Hepatocyte (in vitro differentiated cells): Measurements from ENCODE around the gene KIFC3. TPM values are rescaled to one million over a fixed set of nuclear protein-coding genes. Genes with fewer than 3 reads are reported as not detected.
"Not testable (repeated sequence)": the region's sequence is repeated elsewhere in the genome, so short reads cannot be mapped to it uniquely, and the experiment has no call there.

Experiments
- DNase-seq: peaks from one replicate; pipeline ENCODE4 v3.0.0-alpha.2; 2016; ENCODE audit warnings: low spot score
- H2AFZ ChIP-seq: fragments of 200-600 bp; sonication (generic); 2 replicates; pipeline ENCODE4 v1.6.0; 2016; ENCODE audit warnings: antibody characterized with exemption, mild to moderate bottlenecking
- H3K27ac ChIP-seq: fragments of 200-600 bp; sonication (generic); 2 replicates; pipeline ENCODE4 v1.5.1; 2016; ENCODE audit warnings: mild to moderate bottlenecking
- H3K27me3 ChIP-seq: fragments of 200-600 bp; sonication (generic); 2 replicates; pipeline ENCODE4 v1.6.1; 2016
- H3K36me3 ChIP-seq: fragments of 200-600 bp; sonication (generic); replicated peaks from 2 replicates; pipeline ENCODE4 v1.5.1; 2016; ENCODE audit warnings: low read depth; ENCODE audit not compliant: insufficient read depth
- H3K4me1 ChIP-seq: fragments of 200-600 bp; sonication (generic); 2 replicates; pipeline ENCODE4 v1.5.1; 2016; ENCODE audit warnings: mild to moderate bottlenecking, moderate library complexity; ENCODE audit not compliant: insufficient read depth
- H3K4me2 ChIP-seq: fragments of 200-600 bp; sonication (generic); 2 replicates; pipeline ENCODE4 v1.6.0; 2016
- H3K4me3 ChIP-seq: fragments of 200-600 bp; sonication (generic); 2 replicates; pipeline ENCODE4 v1.5.1; 2016; ENCODE audit warnings: mild to moderate bottlenecking
- H3K79me2 ChIP-seq: fragments of 200-600 bp; sonication (generic); 2 replicates; pipeline ENCODE4 v1.6.0; 2017; ENCODE audit warnings: mild to moderate bottlenecking
- H3K9me2 ChIP-seq: fragments of 200-600 bp; sonication (generic); replicated peaks from 2 replicates; pipeline ENCODE4 v1.6.0; 2017; ENCODE audit warnings: mild to moderate bottlenecking; ENCODE audit not compliant: insufficient read depth
- H3K9me3 ChIP-seq: fragments of 200-600 bp; sonication (generic); 2 replicates; pipeline ENCODE4 v1.5.1; 2016; ENCODE audit warnings: low read depth, mild to moderate bottlenecking
- H4K20me1 ChIP-seq: fragments of 200-600 bp; sonication (generic); 2 replicates; pipeline ENCODE4 v1.6.0; 2016; ENCODE audit warnings: mild to moderate bottlenecking; ENCODE audit not compliant: insufficient read depth, poor library complexity, severe bottlenecking
- EZH2 ChIP-seq: fragments of 200-600 bp; sonication (generic); IDR thresholded peaks from 2 replicates; pipeline ENCODE4 v1.6.1; 2016; ENCODE audit warnings: antibody characterized with exemption, mild to moderate bottlenecking, borderline replicate concordance
- EZH2phosphoT487 ChIP-seq: fragments of 200-600 bp; sonication (generic); IDR thresholded peaks from one replicate; pipeline ENCODE4 v1.6.1; 2018; ENCODE audit warnings: antibody characterized with exemption, mild to moderate bottlenecking, low read depth, moderate library complexity; ENCODE audit not compliant: unreplicated experiment, severe bottlenecking
- WGBS: methylation state at CpG from one replicate; pipeline ENCODE4 v1.1.6; 2016; ENCODE audit warnings: low lambda C conversion rate; ENCODE audit errors: missing lambda C conversion rate; 5-methylcytosine and 5-hydroxymethylcytosine counted together
- polyA plus RNA-seq: library from polyadenylated mRNA; unstranded; fragments of >200 nt; fragmentation: Nextera tagmentation; extraction: Ambion mirVana; gene quantifications from 2 replicates; pipeline ENCODE4 v1.2.1, GENCODE V29; 2016
- total RNA-seq: library from RNA; depleted of rRNA; stranded (reverse); fragments of >200 nt; gene quantifications from 2 replicates; pipeline ENCODE4 v1.2.3, GENCODE V29; 2014
- TF ChIP-seq, protein P1 (sequence below): fragments of 200-600 bp; sonication (generic); IDR thresholded peaks from 2 replicates; pipeline ENCODE4 v1.5.1; 2016; ENCODE audit warnings: antibody characterized with exemption, mild to moderate bottlenecking; ENCODE audit not compliant: poor library complexity

The KIFC3 gene
- total and polyA plus RNA-seq, 2 experiments from 2014 or later = 49.7 to 55.3 TPM

DNA sequence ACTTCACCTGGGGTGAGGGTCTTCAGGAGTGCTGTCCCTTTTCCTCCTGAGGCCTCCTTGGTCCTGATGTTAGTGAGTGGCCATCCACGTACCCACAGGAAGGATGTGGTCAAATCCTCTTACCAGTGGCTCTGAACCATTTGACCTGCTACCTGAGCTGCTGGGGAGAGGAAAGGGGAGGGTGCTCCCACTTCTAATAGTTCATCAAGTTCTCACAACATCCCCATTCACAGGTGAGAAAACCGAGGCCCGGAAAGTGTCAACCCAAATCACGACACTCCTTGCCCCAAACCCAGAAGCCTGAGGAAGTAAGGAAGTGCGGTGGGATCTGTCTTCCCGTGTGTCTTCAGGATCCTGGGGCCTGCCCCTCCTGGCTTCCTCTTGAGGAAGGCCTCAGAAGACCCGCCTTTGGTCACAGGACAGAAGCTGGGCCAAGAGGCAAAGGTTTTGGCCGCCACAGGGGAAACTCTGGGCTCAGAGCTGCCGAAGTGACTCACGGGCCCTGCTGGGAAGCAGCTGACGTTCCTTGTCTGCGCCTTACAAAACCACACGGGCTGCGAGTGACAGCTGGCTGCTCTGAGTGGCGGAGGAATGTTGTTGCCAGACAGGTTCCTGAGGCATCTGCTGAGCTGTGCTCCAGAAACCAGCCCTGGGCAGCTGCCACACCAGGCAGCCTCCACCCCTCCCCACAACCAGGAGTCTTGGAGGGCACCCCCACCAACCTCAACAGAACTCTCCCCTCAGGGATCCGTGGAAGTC, 13.9 kb upstream of the KIFC3 start:
- 39% methylated on average over 16 of the region's 16 CpGs for WGBS
- peak overlapping the region; percentile 94 for H3K27ac ChIP-seq
- DNase-seq = peak; percentile 91

DNA sequence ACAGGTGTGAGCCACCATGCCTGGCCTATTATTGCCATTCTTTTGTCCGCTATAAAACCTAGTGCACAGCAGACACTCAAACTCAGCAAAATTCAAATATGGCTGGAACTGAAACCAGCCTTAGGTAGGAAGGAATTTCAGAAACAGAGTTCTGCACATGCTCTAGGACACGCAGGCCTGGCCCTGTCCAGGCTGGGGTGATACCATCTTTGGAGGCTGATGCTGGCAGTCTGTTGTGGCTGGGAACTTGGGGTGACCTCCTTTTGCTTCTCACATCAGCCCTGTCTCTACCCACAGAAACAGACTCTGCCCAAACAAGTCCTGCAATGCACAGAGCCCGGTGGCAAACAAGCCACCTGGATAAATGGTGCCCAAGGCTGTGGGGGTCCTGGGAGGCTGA, 12.6 kb upstream of the KIFC3 start:
- no peak for DNase-seq
- TF ChIP-seq EZH2phosphoT487 (no peak), EZH2 (no peak)
- TF ChIP-seq, protein P1, sequence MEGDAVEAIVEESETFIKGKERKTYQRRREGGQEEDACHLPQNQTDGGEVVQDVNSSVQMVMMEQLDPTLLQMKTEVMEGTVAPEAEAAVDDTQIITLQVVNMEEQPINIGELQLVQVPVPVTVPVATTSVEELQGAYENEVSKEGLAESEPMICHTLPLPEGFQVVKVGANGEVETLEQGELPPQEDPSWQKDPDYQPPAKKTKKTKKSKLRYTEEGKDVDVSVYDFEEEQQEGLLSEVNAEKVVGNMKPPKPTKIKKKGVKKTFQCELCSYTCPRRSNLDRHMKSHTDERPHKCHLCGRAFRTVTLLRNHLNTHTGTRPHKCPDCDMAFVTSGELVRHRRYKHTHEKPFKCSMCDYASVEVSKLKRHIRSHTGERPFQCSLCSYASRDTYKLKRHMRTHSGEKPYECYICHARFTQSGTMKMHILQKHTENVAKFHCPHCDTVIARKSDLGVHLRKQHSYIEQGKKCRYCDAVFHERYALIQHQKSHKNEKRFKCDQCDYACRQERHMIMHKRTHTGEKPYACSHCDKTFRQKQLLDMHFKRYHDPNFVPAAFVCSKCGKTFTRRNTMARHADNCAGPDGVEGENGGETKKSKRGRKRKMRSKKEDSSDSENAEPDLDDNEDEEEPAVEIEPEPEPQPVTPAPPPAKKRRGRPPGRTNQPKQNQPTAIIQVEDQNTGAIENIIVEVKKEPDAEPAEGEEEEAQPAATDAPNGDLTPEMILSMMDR = no peak
- H3K9me3 ChIP-seq = no peaks in the 10 kb centered on the region
- H3K9me2 ChIP-seq = no peaks in the 10 kb centered on the region
- H3K27ac ChIP-seq = no peak overlapping the region
- WGBS = 91% methylated on average over 3 of the region's 3 CpGs
- no peaks in the 10 kb centered on the region for H3K79me2 ChIP-seq
- no peaks in the 10 kb centered on the region for H4K20me1 ChIP-seq
- H3K36me3 ChIP-seq = no peaks in the 10 kb centered on the region
- no peak overlapping the region for H3K4me3 ChIP-seq
- H3K27me3 ChIP-seq = no peaks in the 10 kb centered on the region
- H3K4me1 ChIP-seq = peaks cover 34% of the 10 kb centered on the region
- no peak overlapping the region for H3K4me2 ChIP-seq
- H2AFZ ChIP-seq = no peak overlapping the region

More for the DNA sequence above, 13.9 kb upstream of the KIFC3 start:
- Histone ChIP-seq H3K36me3 (no peaks in the 10 kb centered on the region), H3K9me3 (no peaks in the 10 kb centered on the region), H4K20me1 (no peaks in the 10 kb centered on the region), H3K4me3 (no peak overlapping the region), H3K27me3 (no peaks in the 10 kb centered on the region), H3K9me2 (no peaks in the 10 kb centered on the region), H3K79me2 (no peaks in the 10 kb centered on the region), H3K4me1 (peaks cover 33% of the 10 kb centered on the region), H3K4me2 (no peak overlapping the region), H2AFZ (no peak overlapping the region)
- TF ChIP-seq, protein P1 = no peak
- no peak for TF ChIP-seq EZH2
- TF ChIP-seq EZH2phosphoT487 = no peak

GRCh38 chr16:57813466-57813865, 11.2 kb upstream of the KIFC3 start:
- no peaks in the 10 kb centered on the region for H3K36me3 ChIP-seq
- H3K27ac ChIP-seq = no peak overlapping the region
- no peaks in the 10 kb centered on the region for H3K79me2 ChIP-seq
- no peak for DNase-seq
- 88% methylated on average over 8 of the region's 8 CpGs for WGBS
- H2AFZ ChIP-seq = no peak overlapping the region
- no peak for TF ChIP-seq EZH2phosphoT487
- TF ChIP-seq, protein P1 = no peak
- no peak for TF ChIP-seq EZH2
- peaks cover 34% of the 10 kb centered on the region for H3K4me1 ChIP-seq
- H3K27me3 ChIP-seq = no peaks in the 10 kb centered on the region
- no peak overlapping the region for H3K4me2 ChIP-seq
- no peak overlapping the region for H3K4me3 ChIP-seq
- H3K9me3 ChIP-seq = no peaks in the 10 kb centered on the region
- no peaks in the 10 kb centered on the region for H3K9me2 ChIP-seq
- no peaks in the 10 kb centered on the region for H4K20me1 ChIP-seq

- H3K27me3 ChIP-seq, H3K4me3 ChIP-seq, H3K4me2 ChIP-seq, H3K9me3 ChIP-seq, H3K36me3 ChIP-seq, DNase-seq, H3K79me2 ChIP-seq, H2AFZ ChIP-seq, H4K20me1 ChIP-seq, H3K9me2 ChIP-seq: not testable (repeated sequence)
- Histone ChIP-seq H3K4me1 (peaks cover 35% of the 10 kb centered on the region), H3K27ac (peak overlapping the region; percentile 92)
- 90% methylated on average over 8 of the region's 8 CpGs for WGBS
Observed at GRCh38 chr16:57811340-57811739, 9.0 kb upstream of the KIFC3 start.
